ENCODE data around the gene SLC12A7. TPM values are rescaled to one million over a fixed set of nuclear protein-coding genes. Genes with fewer than 3 reads are reported as not detected.
A peak's percentile ranks its signal among the peaks of the same experiment; 100 is the strongest.

Gene SLC12A7
- total and polyA plus RNA-seq, 2 of the 13 experiments (the other 11 are each of a cell fraction or from before 2014, with no cell fraction given) = 14.0 to 18.5 TPM

GRCh38 chr5:1107167-1108022, 4.5 kb downstream of the SLC12A7 start (continued):
- no peak for TF ChIP-seq ZNF282 (IDR thresholded peaks at IDR 0.05; ENCODE audit: partially characterized antibody)
- TF ChIP-seq ZNF367 (CRISPR knock-in tag; IDR thresholded peaks at IDR 0.05; ENCODE audit: borderline replicate concordance) = no peak
- no peak for TF ChIP-seq KAT2B (IDR thresholded peaks at IDR 0.05; ENCODE audit: borderline replicate concordance, low read depth, low read length)
- peak; percentile 76; the same call in 1 of the 2 replicates for TF ChIP-seq ZNF280B (CRISPR knock-in tag; IDR thresholded peaks at IDR 0.05; ENCODE audit: borderline replicate concordance)
- peak; percentile 66 for TF ChIP-seq ZSCAN29 (CRISPR knock-in tag; conservative IDR thresholded peaks at IDR 0.05)
- no peak for TF ChIP-seq PRDM15 (CRISPR knock-in tag; IDR thresholded peaks at IDR 0.05)
- peak; percentile 92 for TF ChIP-seq KDM6A (CRISPR knock-in tag; IDR thresholded peaks at IDR 0.05; ENCODE audit: low read depth)
- peak; percentile 62; the same call in 1 of the 2 replicates for TF ChIP-seq NCOA1 (CRISPR knock-in tag; IDR thresholded peaks at IDR 0.05)
- no peak for TF ChIP-seq ZKSCAN5 (CRISPR knock-in tag; IDR thresholded peaks at IDR 0.05)
- no peak for TF ChIP-seq E2F5 (CRISPR knock-in tag; conservative IDR thresholded peaks at IDR 0.05)
- peak; percentile 80 for TF ChIP-seq IKZF5 (CRISPR knock-in tag; IDR thresholded peaks at IDR 0.05)
- TF ChIP-seq IRF9 (CRISPR knock-in tag; IDR thresholded peaks at IDR 0.05; ENCODE audit: borderline replicate concordance) = peak; percentile 73; the same call in 1 of the 2 replicates
- TF ChIP-seq ZSCAN20 (CRISPR knock-in tag; IDR thresholded peaks at IDR 0.05; ENCODE audit: borderline replicate concordance) = no peak
- peak; percentile 86 for TF ChIP-seq RNF2 (conservative IDR thresholded peaks at IDR 0.05; ENCODE audit: low read depth)
- TF ChIP-seq GTF3A (CRISPR knock-in tag; conservative IDR thresholded peaks at IDR 0.05) = no peak
- TF ChIP-seq ZNF235 (CRISPR knock-in tag; IDR thresholded peaks at IDR 0.05; ENCODE audit: borderline replicate concordance) = no peak
- TF ChIP-seq ZNF12 (CRISPR knock-in tag; IDR thresholded peaks at IDR 0.05) = peak; percentile 33; the same call in 1 of the 2 replicates
- TF ChIP-seq ADNP (CRISPR knock-in tag; IDR thresholded peaks at IDR 0.05) = no peak
- no peak for TF ChIP-seq REXO4 (CRISPR knock-in tag; IDR thresholded peaks at IDR 0.05; ENCODE audit: borderline replicate concordance)
- TF ChIP-seq HNRNPH1 (optimal IDR thresholded peaks at IDR 0.05; ENCODE audit: low read depth, low read length) = no peak
